Measurements from ENCODE around the gene IP6K2.

- TF ChIP-seq CTCF (IDR thresholded peaks at IDR 0.05): no peak
- no peak for TF ChIP-seq POLR2A (IDR thresholded peaks at IDR 0.05)
Measured at GRCh38 chr3:48684054-48684349, 33.0 kb downstream of the IP6K2 start.
